Activated T-cell treated with anti-CD3 and anti-CD28 coated beads for 4 hours (primary cell): ENCODE measurements around the gene TEX261.
A peak's percentile ranks its signal among the peaks of the same experiment; 100 is the strongest.

Source experiments
- DNase-seq: peaks from one replicate; pipeline ENCODE4 v3.0.0-alpha.2; 2020

Gene TEX261

GRCh38 chr2:70956141-70956540 is 38.5 kb downstream of the TEX261 start:
- DNase-seq = no peak

GRCh38 chr2:70954886-70955285 is 39.8 kb downstream of the TEX261 start:
- DNase-seq = no peak

GRCh38 chr2:70949086-70949485 is 45.6 kb downstream of the TEX261 start:
- no peak for DNase-seq

GRCh38 chr2:70948337-70949003 is 46.2 kb downstream of the TEX261 start:
- peak; percentile 78 for DNase-seq

GRCh38 chr2:70947556-70948184 is 47.0 kb downstream of the TEX261 start:
- no peak for DNase-seq

GRCh38 chr2:70946832-70947442 is 47.7 kb downstream of the TEX261 start:
- DNase-seq = peak; percentile 50

GRCh38 chr2:70944111-70944690 is 50.5 kb downstream of the TEX261 start:
- DNase-seq = no peak

- DNase-seq = no peak
These were observed 51.3 kb downstream of the TEX261 start for GRCh38 chr2:70943205-70943871.

GRCh38 chr2:70942396-70943204 is 52.1 kb downstream of the TEX261 start:
- DNase-seq = no peak

- no peak for DNase-seq
These were observed 53.0 kb downstream of the TEX261 start for GRCh38 chr2:70941701-70942100.

- DNase-seq = no peak
These were observed 53.5 kb downstream of the TEX261 start for GRCh38 chr2:70941186-70941585.

- DNase-seq = no peak
These were observed 54.7 kb downstream of the TEX261 start for GRCh38 chr2:70939839-70940580.

- DNase-seq = no peak
These were observed 55.5 kb downstream of the TEX261 start for GRCh38 chr2:70939001-70939838.

- no peak for DNase-seq
These were observed 56.1 kb downstream of the TEX261 start for GRCh38 chr2:70938586-70938950.

- no peak for DNase-seq
These were observed 56.6 kb downstream of the TEX261 start for GRCh38 chr2:70937866-70938585.

GRCh38 chr2:70936979-70937811 is 57.5 kb downstream of the TEX261 start:
- DNase-seq = no peak

GRCh38 chr2:70936165-70936978 is 58.3 kb downstream of the TEX261 start:
- DNase-seq = no peak
